ENCODE results near the gene IGIP.
A peak's percentile ranks its signal among the peaks of the same experiment; 100 is the strongest.

The IGIP gene

GRCh38 chr5:140159014-140159927 is 33.5 kb downstream of the IGIP start:
- Histone ChIP-seq H3K27me3 (ENCODE audit: control insufficient read depth in 5 of 5, insufficient read depth in 4 of 5, low read length in 5 of 5) (no peaks in the 10 kb centered on the region), H3K9me3 (ENCODE audit: control insufficient read depth in 5 of 5, low read length in 5 of 5) (no peaks in the 10 kb centered on the region), H3K4me3 (ENCODE audit: low read depth in 1 of 5, low read length in 5 of 5) (no peak overlapping the region), H3K36me3 (ENCODE audit: control insufficient read depth in 5 of 5, insufficient read depth in 5 of 5, low read length in 5 of 5) (no peaks in the 10 kb centered on the region), H3K4me1 (ENCODE audit: control insufficient read depth in 5 of 5, insufficient read depth in 5 of 5, low read length in 5 of 5) (peaks cover 4 to 24% (median 9%) of the 10 kb centered on the region in 5 donors), H3K9ac (ENCODE audit: low read length in 5 of 5) (no peak overlapping the region), H3K27ac (ENCODE audit: low read depth, low read length) (no peak overlapping the region)

- H3K4me3 ChIP-seq (ENCODE audit: low read depth in 1 of 5, low read length in 5 of 5), result no peak overlapping the region
- H3K9me3 ChIP-seq (ENCODE audit: control insufficient read depth in 5 of 5, low read length in 5 of 5), result no peaks in the 10 kb centered on the region
- H3K27me3 ChIP-seq (ENCODE audit: control insufficient read depth in 5 of 5, insufficient read depth in 4 of 5, low read length in 5 of 5), result no peaks in the 10 kb centered on the region
- H3K9ac ChIP-seq (ENCODE audit: low read length in 5 of 5), result no peak overlapping the region
- H3K4me1 ChIP-seq (ENCODE audit: control insufficient read depth in 5 of 5, insufficient read depth in 5 of 5, low read length in 5 of 5), result peaks cover 2 to 20% (median 11%) of the 10 kb centered on the region in 5 donors
- no peaks in the 10 kb centered on the region for H3K36me3 ChIP-seq (ENCODE audit: control insufficient read depth in 5 of 5, insufficient read depth in 5 of 5, low read length in 5 of 5)
- H3K27ac ChIP-seq (ENCODE audit: low read depth, low read length), result no peak overlapping the region
These were observed 36.5 kb downstream of the IGIP start for GRCh38 chr5:140162275-140162674.

GRCh38 chr5:140162781-140163180 is 37.0 kb downstream of the IGIP start:
- no peak overlapping the region for H3K9ac ChIP-seq (ENCODE audit: low read length in 5 of 5)
- no peaks in the 10 kb centered on the region for H3K36me3 ChIP-seq (ENCODE audit: control insufficient read depth in 5 of 5, insufficient read depth in 5 of 5, low read length in 5 of 5)
- H3K4me1 ChIP-seq (ENCODE audit: control insufficient read depth in 5 of 5, insufficient read depth in 5 of 5, low read length in 5 of 5), result peaks cover 2 to 16% (median 8%) of the 10 kb centered on the region in 5 donors
- no peaks in the 10 kb centered on the region for H3K9me3 ChIP-seq (ENCODE audit: control insufficient read depth in 5 of 5, low read length in 5 of 5)
- no peak overlapping the region for H3K27ac ChIP-seq (ENCODE audit: low read depth, low read length)
- no peaks in the 10 kb centered on the region for H3K27me3 ChIP-seq (ENCODE audit: control insufficient read depth in 5 of 5, insufficient read depth in 4 of 5, low read length in 5 of 5)
- H3K4me3 ChIP-seq (ENCODE audit: low read depth in 1 of 5, low read length in 5 of 5), result no peak overlapping the region

GRCh38 chr5:140165101-140165922 is 39.6 kb downstream of the IGIP start:
- H3K4me1 ChIP-seq (ENCODE audit: control insufficient read depth in 5 of 5, insufficient read depth in 5 of 5, low read length in 5 of 5), result peaks cover 2 to 16% (median 8%) of the 10 kb centered on the region in 5 donors
- H3K9ac ChIP-seq (ENCODE audit: low read length in 5 of 5), result no peak overlapping the region
- no peak overlapping the region for H3K27ac ChIP-seq (ENCODE audit: low read depth, low read length)

GRCh38 chr5:140165923-140166270 is 40.2 kb downstream of the IGIP start:
- H3K36me3 ChIP-seq (ENCODE audit: control insufficient read depth in 5 of 5, insufficient read depth in 5 of 5, low read length in 5 of 5), result no peaks in the 10 kb centered on the region
- H3K4me1 ChIP-seq (ENCODE audit: control insufficient read depth in 5 of 5, insufficient read depth in 5 of 5, low read length in 5 of 5), result peaks cover 2 to 16% (median 8%) of the 10 kb centered on the region in 5 donors
- no peak overlapping the region for H3K9ac ChIP-seq (ENCODE audit: low read length in 5 of 5)
- H3K27ac ChIP-seq (ENCODE audit: low read depth, low read length), result no peak overlapping the region
- H3K4me3 ChIP-seq (ENCODE audit: low read depth in 1 of 5, low read length in 5 of 5), result no peak overlapping the region
- no peaks in the 10 kb centered on the region for H3K27me3 ChIP-seq (ENCODE audit: control insufficient read depth in 5 of 5, insufficient read depth in 4 of 5, low read length in 5 of 5)
- H3K9me3 ChIP-seq (ENCODE audit: control insufficient read depth in 5 of 5, low read length in 5 of 5), result no peaks in the 10 kb centered on the region

More at GRCh38 chr5:140165101-140165922, 39.6 kb downstream of the IGIP start:
- H3K36me3 ChIP-seq (ENCODE audit: control insufficient read depth in 5 of 5, insufficient read depth in 5 of 5, low read length in 5 of 5), result no peaks in the 10 kb centered on the region
- H3K27me3 ChIP-seq (ENCODE audit: control insufficient read depth in 5 of 5, insufficient read depth in 4 of 5, low read length in 5 of 5), result no peaks in the 10 kb centered on the region
- no peak overlapping the region for H3K4me3 ChIP-seq (ENCODE audit: low read depth in 1 of 5, low read length in 5 of 5)
- H3K9me3 ChIP-seq (ENCODE audit: control insufficient read depth in 5 of 5, low read length in 5 of 5), result no peaks in the 10 kb centered on the region

- Histone ChIP-seq H3K27me3 (ENCODE audit: control insufficient read depth in 5 of 5, insufficient read depth in 4 of 5, low read length in 5 of 5) (no peaks in the 10 kb centered on the region), H3K36me3 (ENCODE audit: control insufficient read depth in 5 of 5, insufficient read depth in 5 of 5, low read length in 5 of 5) (no peaks in the 10 kb centered on the region), H3K4me3 (ENCODE audit: low read depth in 1 of 5, low read length in 5 of 5) (no peak overlapping the region), H3K4me1 (ENCODE audit: control insufficient read depth in 5 of 5, insufficient read depth in 5 of 5, low read length in 5 of 5) (peaks cover 2 to 16% (median 8%) of the 10 kb centered on the region in 5 donors), H3K9me3 (ENCODE audit: control insufficient read depth in 5 of 5, low read length in 5 of 5) (no peaks in the 10 kb centered on the region), H3K27ac (ENCODE audit: low read depth, low read length) (no peak overlapping the region), H3K9ac (ENCODE audit: low read length in 5 of 5) (no peak overlapping the region)
These were observed 41.2 kb downstream of the IGIP start for GRCh38 chr5:140166911-140167310.

- H3K36me3 ChIP-seq (ENCODE audit: control insufficient read depth in 5 of 5, insufficient read depth in 5 of 5, low read length in 5 of 5), result peaks cover 0 to 5% (median 0%) of the 10 kb centered on the region in 5 donors
- no peaks in the 10 kb centered on the region for H3K27me3 ChIP-seq (ENCODE audit: control insufficient read depth in 5 of 5, insufficient read depth in 4 of 5, low read length in 5 of 5)
- H3K4me1 ChIP-seq (ENCODE audit: control insufficient read depth in 5 of 5, insufficient read depth in 5 of 5, low read length in 5 of 5), result peaks cover 2 to 16% (median 8%) of the 10 kb centered on the region in 5 donors
- H3K9ac ChIP-seq (ENCODE audit: low read length in 5 of 5), result no peak overlapping the region
- H3K9me3 ChIP-seq (ENCODE audit: control insufficient read depth in 5 of 5, low read length in 5 of 5), result no peaks in the 10 kb centered on the region
- no peak overlapping the region for H3K4me3 ChIP-seq (ENCODE audit: low read depth in 1 of 5, low read length in 5 of 5)
- no peak overlapping the region for H3K27ac ChIP-seq (ENCODE audit: low read depth, low read length)
These were observed 42.6 kb downstream of the IGIP start for GRCh38 chr5:140168371-140168770.

GRCh38 chr5:140169410-140169809 is 43.7 kb downstream of the IGIP start:
- H3K4me3 ChIP-seq (ENCODE audit: low read depth in 1 of 5, low read length in 5 of 5), result no peak overlapping the region
- no peak overlapping the region for H3K27ac ChIP-seq (ENCODE audit: low read depth, low read length)
- H3K9me3 ChIP-seq (ENCODE audit: control insufficient read depth in 5 of 5, low read length in 5 of 5), result no peaks in the 10 kb centered on the region
- peaks cover 2 to 18% (median 11%) of the 10 kb centered on the region in 5 donors for H3K4me1 ChIP-seq (ENCODE audit: control insufficient read depth in 5 of 5, insufficient read depth in 5 of 5, low read length in 5 of 5)
- peaks cover 0 to 5% (median 0%) of the 10 kb centered on the region in 5 donors for H3K36me3 ChIP-seq (ENCODE audit: control insufficient read depth in 5 of 5, insufficient read depth in 5 of 5, low read length in 5 of 5)
- no peak overlapping the region for H3K9ac ChIP-seq (ENCODE audit: low read length in 5 of 5)
- H3K27me3 ChIP-seq (ENCODE audit: control insufficient read depth in 5 of 5, insufficient read depth in 4 of 5, low read length in 5 of 5), result no peaks in the 10 kb centered on the region

GRCh38 chr5:140172483-140172882 is 46.7 kb downstream of the IGIP start:
- Histone ChIP-seq H3K4me3 (ENCODE audit: low read depth in 1 of 5, low read length in 5 of 5) (no peak overlapping the region), H3K36me3 (ENCODE audit: control insufficient read depth in 5 of 5, insufficient read depth in 5 of 5, low read length in 5 of 5) (peaks cover 0 to 5% (median 0%) of the 10 kb centered on the region in 5 donors), H3K9me3 (ENCODE audit: control insufficient read depth in 5 of 5, low read length in 5 of 5) (no peaks in the 10 kb centered on the region), H3K9ac (ENCODE audit: low read length in 5 of 5) (no peak overlapping the region), H3K4me1 (ENCODE audit: control insufficient read depth in 5 of 5, insufficient read depth in 5 of 5, low read length in 5 of 5) (peaks cover 2 to 25% (median 20%) of the 10 kb centered on the region in 5 donors), H3K27ac (ENCODE audit: low read depth, low read length) (no peak overlapping the region), H3K27me3 (ENCODE audit: control insufficient read depth in 5 of 5, insufficient read depth in 4 of 5, low read length in 5 of 5) (no peaks in the 10 kb centered on the region)

GRCh38 chr5:140174014-140174413 is 48.3 kb downstream of the IGIP start:
- Histone ChIP-seq H3K27ac (ENCODE audit: low read depth, low read length) (peak overlapping the region; percentile 100), H3K27me3 (ENCODE audit: control insufficient read depth in 5 of 5, insufficient read depth in 4 of 5, low read length in 5 of 5) (no peaks in the 10 kb centered on the region), H3K4me1 (ENCODE audit: control insufficient read depth in 5 of 5, insufficient read depth in 5 of 5, low read length in 5 of 5) (peaks cover 2 to 35% (median 31%) of the 10 kb centered on the region in 5 donors), H3K36me3 (ENCODE audit: control insufficient read depth in 5 of 5, insufficient read depth in 5 of 5, low read length in 5 of 5) (peaks cover 0 to 5% (median 0%) of the 10 kb centered on the region in 5 donors), H3K4me3 (ENCODE audit: low read depth in 1 of 5, low read length in 5 of 5) (no peak overlapping the region), H3K9ac (ENCODE audit: low read length in 5 of 5) (peak overlapping the region in 1 of 5 donors; percentile 100), H3K9me3 (ENCODE audit: control insufficient read depth in 5 of 5, low read length in 5 of 5) (no peaks in the 10 kb centered on the region)

Measured in subcutaneous abdominal adipose tissue (tissue), 5 donors.